GM21447 (cell line): ENCODE results near the gene MYOM1.
"Not testable (repeated sequence)": the region's sequence is repeated elsewhere in the genome, so short reads cannot be mapped to it uniquely, and the experiment has no call there.

Experiments
- ATAC-seq: cut with Tn5 transposase; IDR thresholded peaks from one replicate; pipeline ENCODE4 v1.9.1; 2021; ENCODE audit not compliant: unreplicated experiment

Gene MYOM1

GRCh38 chr18:3093624-3094337 lies 126.0 kb downstream of the MYOM1 start:
- ATAC-seq: no peak

GRCh38 chr18:3092727-3093126 lies 127.0 kb downstream of the MYOM1 start:
- ATAC-seq: no peak

GRCh38 chr18:3089579-3089978 lies 130.2 kb downstream of the MYOM1 start:
- ATAC-seq: no peak

GRCh38 chr18:3088449-3088848 lies 131.3 kb downstream of the MYOM1 start:
- ATAC-seq: no peak

GRCh38 chr18:3086871-3087270 lies 132.9 kb downstream of the MYOM1 start:
- ATAC-seq: no peak

- no peak for ATAC-seq
Measured at GRCh38 chr18:3085612-3086011, 134.2 kb downstream of the MYOM1 start.

- no peak for ATAC-seq
Measured at GRCh38 chr18:3084206-3084605, 135.6 kb downstream of the MYOM1 start.

GRCh38 chr18:3083766-3084165 lies 136.0 kb downstream of the MYOM1 start:
- no peak for ATAC-seq

- ATAC-seq: no peak
Measured at GRCh38 chr18:3081584-3081991, 138.2 kb downstream of the MYOM1 start.

- no peak for ATAC-seq
Measured at GRCh38 chr18:3079653-3080052, 140.1 kb downstream of the MYOM1 start.

GRCh38 chr18:3075491-3075890 lies 144.3 kb downstream of the MYOM1 start:
- ATAC-seq: no peak

- ATAC-seq: no peak
Measured at GRCh38 chr18:3074087-3074486, 145.7 kb downstream of the MYOM1 start.

- ATAC-seq: not testable (repeated sequence)
Measured at GRCh38 chr18:3073353-3073752, 146.4 kb downstream of the MYOM1 start.

GRCh38 chr18:3071676-3072075 lies 148.1 kb downstream of the MYOM1 start:
- no peak for ATAC-seq

GRCh38 chr18:3069671-3070433 lies 149.9 kb downstream of the MYOM1 start:
- no peak for ATAC-seq

GRCh38 chr18:3067722-3068121 lies 152.0 kb downstream of the MYOM1 start:
- ATAC-seq: no peak

- no peak for ATAC-seq
Measured at GRCh38 chr18:3067165-3067661, 152.6 kb downstream of the MYOM1 start.

- no peak for ATAC-seq
Measured at GRCh38 chr18:3066341-3067110, 153.2 kb downstream of the MYOM1 start.

- ATAC-seq: not testable (repeated sequence)
Measured at GRCh38 chr18:3063766-3064165, 156.0 kb downstream of the MYOM1 start.

- ATAC-seq: no peak
Measured at GRCh38 chr18:3062798-3063680, 156.7 kb downstream of the MYOM1 start.
